Progenitor cell of endocrine pancreas (in vitro differentiated cells): ENCODE results near the gene ABCD2. TPM values are rescaled to one million over a fixed set of nuclear protein-coding genes. Genes with fewer than 3 reads are reported as not detected.
"Not testable (repeated sequence)": the region's sequence is repeated elsewhere in the genome, so short reads cannot be mapped to it uniquely, and the experiment has no call there.

Experiments used
- DNase-seq: peaks from one replicate; pipeline ENCODE4 v3.0.0; 2021; ENCODE audit warnings: low spot score; ENCODE audit not compliant: unreplicated experiment
- H3K27ac Mint-ChIP-seq: 2 replicates; pipeline ENCODE4 v1.8.0; 2021; ENCODE audit warnings: mild to moderate bottlenecking, moderate library complexity, mixed read lengths
- H3K27me3 Mint-ChIP-seq: 2 replicates; pipeline ENCODE4 v1.8.0; 2021; ENCODE audit warnings: mixed read lengths
- H3K36me3 Mint-ChIP-seq: 2 replicates; pipeline ENCODE4 v1.8.0; 2022; ENCODE audit warnings: mixed read lengths; ENCODE audit not compliant: insufficient read depth
- H3K4me1 Mint-ChIP-seq: 2 replicates; pipeline ENCODE4 v1.8.0; 2021; ENCODE audit warnings: low read depth, mixed read lengths
- H3K4me3 Mint-ChIP-seq: 2 replicates; pipeline ENCODE4 v1.8.0; 2021; ENCODE audit warnings: low read depth, mild to moderate bottlenecking, moderate library complexity, mixed read lengths
- H3K9me3 Mint-ChIP-seq: 2 replicates; pipeline ENCODE4 v1.8.0; 2021; ENCODE audit warnings: low read depth, mixed read lengths
- CTCF ChIP-seq: fragments of 200-600 bp; sonication (generic); IDR thresholded peaks from one replicate; pipeline ENCODE4 v1.5.0; 2021; ENCODE audit warnings: antibody characterized with exemption, mild to moderate bottlenecking; ENCODE audit not compliant: unreplicated experiment
- total RNA-seq: library from RNA; stranded (reverse); gene quantifications from 2 replicates; pipeline ENCODE4 v1.2.1, GENCODE V29; 2021

Gene ABCD2
- total RNA-seq, 1 donor from 2014 or later = not detected

DNA sequence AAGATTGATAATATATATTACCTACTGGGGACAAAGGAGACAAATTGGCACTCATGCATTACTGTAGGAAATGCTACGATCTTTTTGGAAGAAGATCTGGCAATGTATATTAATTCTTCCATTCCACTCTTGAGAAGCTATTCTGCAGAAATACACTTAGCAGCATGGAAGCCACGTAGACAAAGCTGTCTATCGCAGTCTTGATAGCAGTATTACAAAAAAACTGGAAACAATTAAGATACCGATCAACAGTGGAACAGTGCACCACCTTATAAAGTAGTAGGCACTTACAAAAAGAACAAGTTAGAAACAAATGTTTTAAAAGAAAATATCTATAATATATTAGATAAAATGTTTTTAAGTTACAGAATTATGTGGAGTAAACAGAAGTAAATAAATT is 87.2 kb downstream of the ABCD2 start:
- peaks cover 2% of the 10 kb centered on the region for H3K9me3 Mint-ChIP-seq
- no peak for DNase-seq
- H3K4me3 Mint-ChIP-seq = no peak overlapping the region
- no peak for TF ChIP-seq CTCF
- no peaks in the 10 kb centered on the region for H3K4me1 Mint-ChIP-seq
- no peak overlapping the region for H3K27ac Mint-ChIP-seq
- H3K36me3 Mint-ChIP-seq = no peaks in the 10 kb centered on the region
- no peaks in the 10 kb centered on the region for H3K27me3 Mint-ChIP-seq

DNA sequence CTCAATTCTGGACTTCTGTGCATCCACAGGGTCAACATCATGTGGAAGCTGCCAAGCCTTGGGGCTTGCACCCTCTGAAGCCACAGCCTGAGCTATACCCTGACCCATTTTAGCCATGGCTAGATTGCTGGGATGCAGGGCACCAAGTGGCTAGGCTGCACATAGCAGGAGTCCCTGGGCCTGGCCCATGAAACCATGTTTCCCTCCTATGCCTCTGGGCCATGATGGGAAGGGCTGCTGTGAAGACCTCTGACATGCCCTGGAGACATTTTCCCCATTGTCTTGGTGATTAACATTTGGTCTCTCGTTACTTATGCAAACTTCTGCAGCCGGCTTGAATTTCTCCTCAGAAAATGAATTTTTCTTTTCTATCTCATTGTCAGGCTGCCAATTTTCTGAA is 92.6 kb downstream of the ABCD2 start:
- Mint-ChIP-seq H3K4me3 (no peak overlapping the region), H3K27ac (no peak overlapping the region), H3K27me3 (no peaks in the 10 kb centered on the region), H3K9me3 (peaks cover 10% of the 10 kb centered on the region), H3K36me3 (no peaks in the 10 kb centered on the region), H3K4me1 (no peaks in the 10 kb centered on the region)
- no peak for DNase-seq
- no peak for TF ChIP-seq CTCF

DNA sequence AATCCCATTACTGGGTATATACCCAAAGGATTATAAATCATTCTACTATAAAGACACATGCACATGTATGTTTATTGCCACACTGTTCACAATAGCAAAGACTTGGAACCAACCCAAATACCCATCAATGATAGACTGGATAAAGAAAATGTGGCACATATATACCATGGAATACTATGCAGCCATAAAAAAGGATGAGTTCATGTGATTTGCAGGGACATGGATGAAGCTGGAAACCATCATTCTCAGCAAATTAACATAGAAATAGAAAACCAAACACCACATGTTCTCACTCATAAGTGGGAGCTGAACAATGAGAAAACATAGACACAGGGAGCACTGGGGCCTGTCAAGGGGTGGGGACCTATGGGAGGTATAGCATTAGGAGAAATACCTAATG is 97.4 kb downstream of the ABCD2 start:
- H3K4me1 Mint-ChIP-seq = not testable (repeated sequence)

GRCh38 chr12:39510001-39510400 is 109.6 kb downstream of the ABCD2 start:
- no peak overlapping the region for H3K4me3 Mint-ChIP-seq
- TF ChIP-seq CTCF = no peak
- no peaks in the 10 kb centered on the region for H3K36me3 Mint-ChIP-seq
- H3K27ac Mint-ChIP-seq = no peak overlapping the region
- no peaks in the 10 kb centered on the region for H3K27me3 Mint-ChIP-seq
- peaks cover 28% of the 10 kb centered on the region for H3K9me3 Mint-ChIP-seq
- peaks cover 2% of the 10 kb centered on the region for H3K4me1 Mint-ChIP-seq
- no peak for DNase-seq

More for the DNA sequence above, 97.4 kb downstream of the ABCD2 start:
- H3K36me3 Mint-ChIP-seq, H3K4me3 Mint-ChIP-seq, DNase-seq, H3K27ac Mint-ChIP-seq, H3K27me3 Mint-ChIP-seq: not testable (repeated sequence)
- peaks cover 12% of the 10 kb centered on the region for H3K9me3 Mint-ChIP-seq

GRCh38 chr12:39505554-39505953 is 114.0 kb downstream of the ABCD2 start:
- no peak for DNase-seq
- H3K4me3 Mint-ChIP-seq = no peak overlapping the region
- TF ChIP-seq CTCF = no peak
- no peak overlapping the region for H3K27ac Mint-ChIP-seq
- peaks cover 6% of the 10 kb centered on the region for H3K4me1 Mint-ChIP-seq
- no peaks in the 10 kb centered on the region for H3K9me3 Mint-ChIP-seq
- no peaks in the 10 kb centered on the region for H3K36me3 Mint-ChIP-seq
- no peaks in the 10 kb centered on the region for H3K27me3 Mint-ChIP-seq

- H3K36me3 Mint-ChIP-seq = no peaks in the 10 kb centered on the region
- no peak overlapping the region for H3K27ac Mint-ChIP-seq
- no peaks in the 10 kb centered on the region for H3K27me3 Mint-ChIP-seq
- no peaks in the 10 kb centered on the region for H3K9me3 Mint-ChIP-seq
- H3K4me1 Mint-ChIP-seq = peaks cover 6% of the 10 kb centered on the region
- H3K4me3 Mint-ChIP-seq = no peak overlapping the region
- no peak for TF ChIP-seq CTCF
- DNase-seq = no peak
Measured at GRCh38 chr12:39505023-39505422, 114.6 kb downstream of the ABCD2 start.
